Measurements from ENCODE around the gene CYB561. TPM values are rescaled to one million over a fixed set of nuclear protein-coding genes. Genes with fewer than 3 reads are reported as not detected.
A peak's percentile ranks its signal among the peaks of the same experiment; 100 is the strongest.

The CYB561 gene
- total RNA-seq, 1 experiment from 2014 or later: 125 TPM

DNA sequence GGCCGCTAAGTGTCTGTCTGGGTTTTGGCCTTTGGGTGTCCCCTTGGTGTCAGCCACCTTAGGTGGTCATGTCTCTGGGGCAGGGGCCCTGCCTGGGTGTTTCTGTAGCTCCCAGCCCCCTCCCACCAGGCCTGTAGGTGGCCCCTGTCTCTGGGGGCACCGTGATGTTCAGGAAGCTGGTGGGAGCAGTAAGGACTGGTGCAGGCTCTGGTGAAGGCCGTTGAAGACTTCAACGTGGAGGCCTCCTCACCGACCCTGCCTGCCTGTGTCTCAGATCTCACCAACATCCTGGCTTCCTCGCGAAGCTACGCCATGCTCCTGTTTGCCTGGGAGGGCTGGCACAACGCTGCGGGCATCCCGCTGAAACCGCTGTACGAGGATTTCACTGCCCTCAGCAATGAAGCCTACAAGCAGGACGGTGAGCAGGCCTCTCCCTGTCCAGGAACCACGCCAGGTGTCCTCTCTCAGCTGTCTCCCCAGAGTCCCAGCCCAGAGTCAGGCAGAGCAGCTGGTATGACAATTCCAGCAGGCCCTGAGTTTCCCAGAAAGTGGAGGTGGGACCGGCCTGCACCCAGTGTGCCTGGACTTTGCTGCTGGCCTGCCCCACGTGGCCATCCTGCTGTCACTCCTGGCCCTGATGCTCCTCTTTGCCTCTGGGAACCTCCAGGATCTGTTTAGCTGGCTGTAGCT, 33.5 kb upstream of the CYB561 start:
- Histone ChIP-seq H3K4me2 (ENCODE audit: low read length) (no peak overlapping the region), H3K27me3 (ENCODE audit: low read length) (no peaks in the 10 kb centered on the region), H3K9me3 (ENCODE audit: low read length) (no peaks in the 10 kb centered on the region), H3K4me3 (ENCODE audit: low read length) (no peak overlapping the region), H3K4me1 (ENCODE audit: insufficient read depth, low read length) (peaks cover 20% of the 10 kb centered on the region), H3K36me3 (ENCODE audit: low read depth, low read length) (no peaks in the 10 kb centered on the region), H3K79me2 (ENCODE audit: low read length) (no peaks in the 10 kb centered on the region), H4K20me1 (ENCODE audit: low read length) (no peaks in the 10 kb centered on the region), H3K27ac (ENCODE audit: low read length) (no peak overlapping the region), H3K9ac (ENCODE audit: low read length) (no peak overlapping the region), H3F3A (ENCODE audit: low read length, unreplicated experiment) (no peaks in the 10 kb centered on the region), H2AFZ (ENCODE audit: low read length) (no peak overlapping the region), H3K9me2 (replicated peaks; ENCODE audit: low read length) (no peaks in the 10 kb centered on the region)
- intact Hi-C loops (cut with micrococcal nuclease): loop anchor here (1.0 to 2.0 kb wide), 4 partner anchors 19 to 133 kb away; partner anchors contain the start of gene CYB561
- BruUV-seq (replicated peaks): no TSS peak
- POLR2A ChIA-PET (ENCODE audit: unreplicated experiment): no interaction called here
- TF ChIP-seq EZH2 (IDR thresholded peaks at IDR 0.05; ENCODE audit: low read length, unreplicated experiment) (no peak), EZH2phosphoT487 (IDR thresholded peaks at IDR 0.05; ENCODE audit: borderline replicate concordance, low read length) (no peak)
- TF ChIP-seq, protein P1, sequence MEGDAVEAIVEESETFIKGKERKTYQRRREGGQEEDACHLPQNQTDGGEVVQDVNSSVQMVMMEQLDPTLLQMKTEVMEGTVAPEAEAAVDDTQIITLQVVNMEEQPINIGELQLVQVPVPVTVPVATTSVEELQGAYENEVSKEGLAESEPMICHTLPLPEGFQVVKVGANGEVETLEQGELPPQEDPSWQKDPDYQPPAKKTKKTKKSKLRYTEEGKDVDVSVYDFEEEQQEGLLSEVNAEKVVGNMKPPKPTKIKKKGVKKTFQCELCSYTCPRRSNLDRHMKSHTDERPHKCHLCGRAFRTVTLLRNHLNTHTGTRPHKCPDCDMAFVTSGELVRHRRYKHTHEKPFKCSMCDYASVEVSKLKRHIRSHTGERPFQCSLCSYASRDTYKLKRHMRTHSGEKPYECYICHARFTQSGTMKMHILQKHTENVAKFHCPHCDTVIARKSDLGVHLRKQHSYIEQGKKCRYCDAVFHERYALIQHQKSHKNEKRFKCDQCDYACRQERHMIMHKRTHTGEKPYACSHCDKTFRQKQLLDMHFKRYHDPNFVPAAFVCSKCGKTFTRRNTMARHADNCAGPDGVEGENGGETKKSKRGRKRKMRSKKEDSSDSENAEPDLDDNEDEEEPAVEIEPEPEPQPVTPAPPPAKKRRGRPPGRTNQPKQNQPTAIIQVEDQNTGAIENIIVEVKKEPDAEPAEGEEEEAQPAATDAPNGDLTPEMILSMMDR (conservative IDR thresholded peaks at IDR 0.05; ENCODE audit: low read depth, low read length): no peak
- CTCF ChIA-PET: interaction anchor here (0.6 to 2.2 kb wide), 8 partner anchors 19 to 908 kb away, joined by 3 to 38 read pairs (median 10); partner anchors contain the start of gene CYB561
- ATAC-seq (no peak), DNase-seq (no peak)

DNA sequence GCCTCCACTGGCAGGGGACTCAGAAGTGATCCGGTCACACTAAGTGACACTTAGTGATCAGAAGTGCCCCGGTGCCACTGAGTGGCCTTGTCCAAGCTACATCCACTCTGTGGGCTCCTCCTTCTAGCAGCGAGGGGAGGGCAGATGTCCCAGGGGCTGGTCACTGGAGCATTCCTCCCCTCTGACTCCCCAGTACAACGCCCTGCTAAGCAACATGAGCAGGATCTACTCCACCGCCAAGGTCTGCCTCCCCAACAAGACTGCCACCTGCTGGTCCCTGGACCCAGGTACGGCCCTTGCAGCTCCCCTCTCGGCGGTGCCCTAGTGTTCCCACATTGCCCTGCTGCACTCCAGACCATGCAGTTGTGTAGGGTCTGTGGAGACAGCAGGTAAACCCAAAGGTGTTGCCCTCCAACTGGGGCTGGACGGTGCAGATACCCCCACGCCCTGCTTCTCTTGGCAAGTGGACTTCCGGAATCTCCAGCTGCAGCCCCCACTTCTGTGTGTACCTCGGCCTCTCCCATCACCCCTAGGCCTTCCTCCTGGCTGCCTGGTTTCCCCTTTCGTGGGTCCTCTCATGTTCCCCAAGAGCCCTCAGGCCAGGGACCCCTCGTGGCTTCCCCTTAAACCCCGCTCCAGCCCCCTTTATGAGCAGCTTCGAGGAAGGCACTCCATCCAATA, 32.8 kb upstream of the CYB561 start:
- Histone ChIP-seq H4K20me1 (ENCODE audit: low read length) (no peaks in the 10 kb centered on the region), H3K79me2 (ENCODE audit: low read length) (no peaks in the 10 kb centered on the region), H3F3A (ENCODE audit: low read length, unreplicated experiment) (no peaks in the 10 kb centered on the region), H3K27ac (ENCODE audit: low read length) (no peak overlapping the region), H3K9me2 (replicated peaks; ENCODE audit: low read length) (no peaks in the 10 kb centered on the region), H3K27me3 (ENCODE audit: low read length) (no peaks in the 10 kb centered on the region), H3K9ac (ENCODE audit: low read length) (no peak overlapping the region), H3K4me1 (ENCODE audit: insufficient read depth, low read length) (peaks cover 20% of the 10 kb centered on the region), H3K4me3 (ENCODE audit: low read length) (no peak overlapping the region), H3K36me3 (ENCODE audit: low read depth, low read length) (no peaks in the 10 kb centered on the region), H3K9me3 (ENCODE audit: low read length) (no peaks in the 10 kb centered on the region), H3K4me2 (ENCODE audit: low read length) (peak overlapping the region; percentile 87), H2AFZ (ENCODE audit: low read length) (peak overlapping the region; percentile 54; the same call in 1 of the 2 replicates)
- peak; percentile 97 for DNase-seq
- ChIA-PET POLR2A (ENCODE audit: unreplicated experiment) (interaction anchor here (0.5 to 1.0 kb wide), 4 partner anchors 38 to 97 kb away, joined by 3 to 8 read pairs (median 6); no protein-coding TSS in a partner anchor), CTCF (interaction anchor here (0.6 to 2.2 kb wide), 15 partner anchors 18 to 143 kb away, joined by 3 to 38 read pairs (median 4); partner anchors contain the start of gene CYB561)
- peak; percentile 82 for ATAC-seq
- TF ChIP-seq, protein P1 (conservative IDR thresholded peaks at IDR 0.05; ENCODE audit: low read depth, low read length): peak; percentile 97
- TF ChIP-seq EZH2phosphoT487 (IDR thresholded peaks at IDR 0.05; ENCODE audit: borderline replicate concordance, low read length): no peak
- intact Hi-C loops (cut with micrococcal nuclease): loop anchor here (1.0 to 2.0 kb wide), 5 partner anchors 18 to 133 kb away; partner anchors contain the start of gene CYB561
- no TSS peak for BruUV-seq (replicated peaks)
